Glutamatergic neuron (in vitro differentiated cells): ENCODE measurements around the gene MSRB3. TPM values are rescaled to one million over a fixed set of nuclear protein-coding genes. Genes with fewer than 3 reads are reported as not detected.

Experiments
- DNase-seq: peaks from one replicate; pipeline ENCODE4 v3.0.0; 2022
- H3K27ac Mint-ChIP-seq: one replicate; pipeline ENCODE4 v1.8.0; 2020; ENCODE audit warnings: mild to moderate bottlenecking, mixed read lengths, inconsistent platforms; ENCODE audit not compliant: unreplicated experiment
- H3K27me3 Mint-ChIP-seq: one replicate; pipeline ENCODE4 v1.8.0; 2020; ENCODE audit warnings: mild to moderate bottlenecking, moderate library complexity, mixed read lengths, inconsistent platforms; ENCODE audit not compliant: unreplicated experiment
- H3K36me3 Mint-ChIP-seq: one replicate; pipeline ENCODE4 v1.8.0; 2020; ENCODE audit warnings: mild to moderate bottlenecking, mixed read lengths, inconsistent platforms; ENCODE audit not compliant: unreplicated experiment
- H3K4me1 Mint-ChIP-seq: one replicate; pipeline ENCODE4 v1.8.0; 2020; ENCODE audit warnings: mild to moderate bottlenecking, low read depth, mixed read lengths, inconsistent platforms; ENCODE audit not compliant: unreplicated experiment
- H3K4me3 Mint-ChIP-seq: one replicate; pipeline ENCODE4 v1.8.0; 2020; ENCODE audit warnings: mild to moderate bottlenecking, mixed read lengths, inconsistent platforms; ENCODE audit not compliant: unreplicated experiment
- H3K9me3 Mint-ChIP-seq: one replicate; pipeline ENCODE4 v1.8.0; 2020; ENCODE audit warnings: mild to moderate bottlenecking, moderate library complexity, mixed read lengths, inconsistent platforms; ENCODE audit not compliant: unreplicated experiment
- CTCF ChIP-seq: fragments of 200-600 bp; sonication (generic); IDR thresholded peaks from one replicate; pipeline ENCODE4 v1.5.0; 2021; ENCODE audit not compliant: partially characterized antibody, unreplicated experiment
- total RNA-seq: library from RNA; stranded (reverse); fragmentation: NEBNext Ultra II Directional; extraction: Animal tissue kit (Norgen Biotek cat#: 25700); gene quantifications from one replicate; pipeline ENCODE4 v1.2.1, GENCODE V29; 2021; ENCODE audit not compliant: unreplicated experiment

Gene MSRB3
- total RNA-seq, 1 donor from 2014 or later, result 1.6 TPM

DNA sequence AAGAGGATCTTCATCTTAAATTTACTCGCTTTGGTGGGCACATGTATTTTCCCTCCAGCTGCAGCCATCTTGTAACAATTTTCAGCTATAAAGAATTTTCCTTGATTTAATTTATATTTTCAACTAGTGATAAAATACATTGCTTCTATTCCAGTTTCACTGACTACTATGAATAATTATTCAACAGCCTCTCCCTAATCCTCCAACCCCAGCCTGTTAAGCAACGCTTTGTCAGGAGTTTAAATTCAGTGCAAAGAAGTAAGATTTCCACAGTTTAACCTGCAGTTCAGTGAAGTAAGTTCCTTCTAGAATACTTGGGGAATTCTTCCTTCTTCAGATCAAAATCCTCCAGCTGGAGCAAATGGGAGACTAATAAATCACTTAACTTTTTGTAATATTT, 180.2 kb downstream of the MSRB3 start:
- no peak for DNase-seq
- no peaks in the 10 kb centered on the region for H3K4me1 Mint-ChIP-seq
- TF ChIP-seq CTCF, result no peak
- no peak overlapping the region for H3K4me3 Mint-ChIP-seq
- H3K9me3 Mint-ChIP-seq, result no peaks in the 10 kb centered on the region
- H3K36me3 Mint-ChIP-seq, result no peaks in the 10 kb centered on the region
- no peak overlapping the region for H3K27ac Mint-ChIP-seq
- no peaks in the 10 kb centered on the region for H3K27me3 Mint-ChIP-seq

DNA sequence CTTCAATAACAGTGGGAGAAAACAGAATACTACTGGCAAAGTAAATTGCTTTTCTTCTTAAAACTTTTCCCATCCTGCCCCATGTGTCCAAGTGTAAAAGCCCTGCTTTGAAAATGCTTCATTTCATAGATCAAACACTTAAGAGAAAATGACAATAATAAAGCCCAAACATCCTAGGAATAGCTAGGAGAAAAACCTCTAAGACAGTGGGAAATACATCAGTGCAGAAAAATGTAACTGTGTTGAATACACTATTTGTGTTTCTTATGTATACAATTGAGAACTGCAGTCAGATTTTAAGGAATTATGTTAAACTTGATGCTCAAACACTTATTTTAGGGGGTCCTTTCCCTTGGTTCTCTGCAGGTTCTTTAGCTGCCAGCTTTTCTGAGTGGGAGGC, 181.1 kb downstream of the MSRB3 start:
- TF ChIP-seq CTCF, result no peak
- Mint-ChIP-seq H3K9me3 (no peaks in the 10 kb centered on the region), H3K27me3 (no peaks in the 10 kb centered on the region), H3K4me3 (no peak overlapping the region), H3K36me3 (no peaks in the 10 kb centered on the region), H3K27ac (no peak overlapping the region), H3K4me1 (no peaks in the 10 kb centered on the region)
- no peak for DNase-seq

GRCh38 chr12:65460063-65460462, 181.6 kb downstream of the MSRB3 start:
- DNase-seq, result no peak
- H3K27ac Mint-ChIP-seq, result no peak overlapping the region
- no peaks in the 10 kb centered on the region for H3K36me3 Mint-ChIP-seq
- H3K4me1 Mint-ChIP-seq, result no peaks in the 10 kb centered on the region
- TF ChIP-seq CTCF, result no peak
- H3K27me3 Mint-ChIP-seq, result no peaks in the 10 kb centered on the region
- H3K9me3 Mint-ChIP-seq, result no peaks in the 10 kb centered on the region
- no peak overlapping the region for H3K4me3 Mint-ChIP-seq

- no peaks in the 10 kb centered on the region for H3K27me3 Mint-ChIP-seq
- TF ChIP-seq CTCF, result no peak
- no peaks in the 10 kb centered on the region for H3K4me1 Mint-ChIP-seq
- H3K36me3 Mint-ChIP-seq, result no peaks in the 10 kb centered on the region
- no peak overlapping the region for H3K27ac Mint-ChIP-seq
- DNase-seq, result no peak
- H3K4me3 Mint-ChIP-seq, result no peak overlapping the region
- H3K9me3 Mint-ChIP-seq, result no peaks in the 10 kb centered on the region
Observed at GRCh38 chr12:65461017-65461416, 182.5 kb downstream of the MSRB3 start.

DNA sequence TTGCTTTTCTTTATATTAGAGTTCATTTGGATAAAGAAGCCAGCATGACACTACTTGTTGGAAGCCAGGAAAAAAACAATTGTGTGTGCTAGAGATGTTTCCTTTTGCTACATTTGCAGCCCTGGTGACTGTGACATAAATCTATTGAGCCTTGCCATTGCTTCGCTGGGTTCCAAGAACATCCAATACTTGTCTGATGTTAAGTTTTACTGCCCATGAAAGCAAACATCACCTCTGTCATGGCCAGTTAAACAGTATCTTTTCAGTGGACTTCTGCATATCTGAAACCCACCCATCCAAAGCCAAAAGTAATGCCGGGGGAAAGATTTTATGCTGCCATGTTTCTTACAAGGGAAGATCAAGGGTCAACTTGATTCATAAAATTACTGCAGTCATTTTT, 184.0 kb downstream of the MSRB3 start:
- TF ChIP-seq CTCF, result no peak
- no peak overlapping the region for H3K27ac Mint-ChIP-seq

More for the DNA sequence above, 184.0 kb downstream of the MSRB3 start:
- DNase-seq, result no peak
- Mint-ChIP-seq H3K27me3 (no peaks in the 10 kb centered on the region), H3K4me3 (no peak overlapping the region), H3K4me1 (no peaks in the 10 kb centered on the region), H3K36me3 (no peaks in the 10 kb centered on the region), H3K9me3 (no peaks in the 10 kb centered on the region)
